B cell (primary cell): Measurements from ENCODE around the gene MAP2K7. TPM values are rescaled to one million over a fixed set of nuclear protein-coding genes. Genes with fewer than 3 reads are reported as not detected.

Experiments
- ATAC-seq: fragments of 200-7000 bp; cut with Tn5 transposase; one replicate; pipeline ENCODE4 v1.10.0; 2021; ENCODE audit warnings: low read depth, mild to moderate bottlenecking, moderate number of reproducible peaks, moderate library complexity
- CTCF ChIA-PET: fragments of 350-600 bp; sonication (Branson Sonifier 250); formaldehyde crosslinking; loops from one replicate; lab custom pipeline; 2021; ENCODE audit warnings: antibody characterized with exemption, inconsistent platforms; lab: Charles Lee
- POLR2A ChIA-PET: fragments of 350-600 bp; sonication (Branson Sonifier 250); formaldehyde crosslinking; loops from one replicate; lab custom pipeline; 2021; ENCODE audit warnings: antibody characterized with exemption; lab: Charles Lee
- DNase-seq: peaks from one replicate; pipeline ENCODE4 v3.0.0; 2013
- H2AFZ ChIP-seq: 2 replicates; pipeline ENCODE4 v1.6.1; 2012; ENCODE audit warnings: mild to moderate bottlenecking, low read depth, low read length; ENCODE audit not compliant: insufficient read depth, poor library complexity, severe bottlenecking
- H3K27ac ChIP-seq, 2 donors: 1 replicate in 1 of 2; 2 replicates in 1 of 2; pipeline ENCODE4 v1.5.1; 2012 to 2013; ENCODE audit warnings: low read length in 2 of 2, mild to moderate bottlenecking in 2 of 2, moderate library complexity in 1 of 2
- H3K27me3 ChIP-seq, 4 experiments: fragments of 200-600 bp in 1 of 4; sonication (generic) in 1 of 4; replicated peaks in 1 of 4; 1 replicate in 2 of 4; 2 replicates in 2 of 4; pipeline versions ENCODE4 v1.6.1 to v1.7.0; 2013 to 2016; ENCODE audit warnings: low read length in 3 of 4, mild to moderate bottlenecking in 2 of 4, mixed read lengths in 1 of 4, moderate library complexity in 1 of 4; ENCODE audit not compliant: insufficient read depth in 4 of 4, control insufficient read depth in 3 of 4; ENCODE audit errors: control extremely low read depth in 1 of 4
- H3K36me3 ChIP-seq, 2 experiments: replicated peaks in 1 of 2; 1 replicate in 1 of 2; 2 replicates in 1 of 2; pipeline versions ENCODE4 v1.6.1 to v1.7.1; 2013; ENCODE audit warnings: low read length in 1 of 2; ENCODE audit not compliant: insufficient read depth in 2 of 2, control insufficient read depth in 1 of 2; ENCODE audit errors: control extremely low read depth in 1 of 2, extremely low read depth in 1 of 2
- H3K4me1 ChIP-seq, 2 donors: fragments of 200-600 bp in 1 of 2; sonication (generic) in 1 of 2; 1 replicate in 1 of 2; 2 replicates in 1 of 2; pipeline versions ENCODE4 v1.5.1 to v1.6.1; 2013 to 2017; ENCODE audit warnings: low read length in 2 of 2; ENCODE audit not compliant: control insufficient read depth in 2 of 2, insufficient read depth in 2 of 2
- H3K4me2 ChIP-seq: replicated peaks from 2 replicates; pipeline ENCODE3; 2012; ENCODE audit warnings: mild to moderate bottlenecking, low read depth, low read length; ENCODE audit not compliant: poor library complexity, severe bottlenecking
- H3K4me3 ChIP-seq, 5 experiments: fragments of 200-600 bp in 1 of 5; sonication (generic) in 1 of 5; 1 replicate in 3 of 5; 2 replicates in 2 of 5; pipeline versions ENCODE4 v1.5.1 to v1.7.0; 2011 to 2016; ENCODE audit warnings: low read length in 4 of 5, mild to moderate bottlenecking in 4 of 5, low read depth in 2 of 5, control low read depth in 1 of 5, moderate library complexity in 1 of 5; ENCODE audit not compliant: insufficient read depth in 1 of 5; ENCODE audit errors: control extremely low read depth in 1 of 5, extremely low read depth in 1 of 5
- H3K79me2 ChIP-seq: fragments of 200-600 bp; sonication (generic); one replicate; pipeline ENCODE4 v1.6.0; 2016; ENCODE audit warnings: low read length; ENCODE audit not compliant: control insufficient read depth, insufficient read depth
- H3K9ac ChIP-seq: fragments of 200-600 bp; sonication (generic); 2 replicates; pipeline ENCODE4 v1.6.1; 2017; ENCODE audit warnings: mild to moderate bottlenecking, low read length, moderate library complexity
- H3K9me3 ChIP-seq, 3 donors: one replicate each; pipeline versions ENCODE4 v1.6.1 to v1.7.1; 2013; ENCODE audit warnings: low read length in 2 of 3; ENCODE audit not compliant: control insufficient read depth in 2 of 3, insufficient read depth in 1 of 3; ENCODE audit errors: control extremely low read depth in 1 of 3
- H4K20me1 ChIP-seq: 2 replicates; pipeline ENCODE4 v1.6.0; 2012; ENCODE audit warnings: mild to moderate bottlenecking, low read length; ENCODE audit not compliant: insufficient read depth, control insufficient read depth, poor library complexity, severe bottlenecking
- H3K27ac Mint-ChIP-seq: one replicate; pipeline ENCODE4 v1.8.0; 2021; ENCODE audit warnings: mixed read lengths
- H3K27me3 Mint-ChIP-seq: one replicate; pipeline ENCODE4 v1.8.0; 2021; ENCODE audit warnings: mixed read lengths
- H3K4me1 Mint-ChIP-seq: one replicate; pipeline ENCODE4 v1.8.0; 2021; ENCODE audit warnings: mixed read lengths
- H3K4me3 Mint-ChIP-seq: one replicate; pipeline ENCODE4 v1.8.0; 2021; ENCODE audit warnings: mixed read lengths
- H3K9me3 Mint-ChIP-seq: one replicate; pipeline ENCODE4 v1.8.0; 2022; ENCODE audit warnings: mixed read lengths; ENCODE audit not compliant: insufficient read depth
- EZH2 ChIP-seq: IDR thresholded peaks from 2 replicates; pipeline ENCODE4 v1.6.1; 2012; ENCODE audit warnings: borderline replicate concordance, low read depth, mild to moderate bottlenecking, moderate library complexity, low read length; ENCODE audit not compliant: insufficient read depth, poor library complexity, severe bottlenecking
- WGBS: methylation state at CpG from one replicate; pipeline ENCODE4 v1.1.5; 2013; ENCODE audit warnings: missing lambda C conversion rate; ENCODE audit not compliant: insufficient coverage; 5-methylcytosine and 5-hydroxymethylcytosine counted together
- intact Hi-C: fragments of 100-400 bp; cut with micrococcal nuclease; formaldehyde crosslinking; loops from one replicate; pipeline ENCODE4 v1.10.0; 2022
- polyA plus RNA-seq: library from polyadenylated mRNA; depleted of rRNA; stranded (reverse); fragments of >200 nt; gene quantifications from 2 replicates; pipeline ENCODE4 v1.2.3, GENCODE V29; 2012
- total RNA-seq, 2 donors: library from RNA; stranded (reverse); fragments of 120-200 nt in 1 of 2; gene quantifications; 1 replicate in 1 of 2; 2 replicates in 1 of 2; pipeline versions ENCODE4 v1.2.3 to v1.2.4, GENCODE V29; 2013 to 2022
- TF ChIP-seq, protein P1 (sequence below): fragments of 200-600 bp; IDR thresholded peaks from one replicate; pipeline ENCODE4 v1.8.0; 2022; ENCODE audit warnings: antibody characterized with exemption, mild to moderate bottlenecking

The MAP2K7 gene
- total and polyA plus RNA-seq, 2 donors (not counting 1 experiment from before 2014, with no cell fraction given), result 56.0 to 71.9 TPM

- Histone ChIP-seq H2AFZ (no peak overlapping the region), H3K4me2 (no peak overlapping the region), H3K9me3 (peaks cover 0 to 3% (median 0%) of the 10 kb centered on the region in 3 donors), H4K20me1 (no peaks in the 10 kb centered on the region), H3K27me3 (peaks cover 0 to 56% (median 8%) of the 10 kb centered on the region in 4 experiments), H3K4me1 (peaks cover 6 to 7% of the 10 kb centered on the region in 2 donors), H3K9ac (no peak overlapping the region), H3K27ac (no peak overlapping the region), H3K79me2 (no peaks in the 10 kb centered on the region), H3K4me3 (no peak overlapping the region), H3K36me3 (peaks cover 0 to 3% of the 10 kb centered on the region in 2 experiments)
- no peak for TF ChIP-seq EZH2
- TF ChIP-seq, protein P1, sequence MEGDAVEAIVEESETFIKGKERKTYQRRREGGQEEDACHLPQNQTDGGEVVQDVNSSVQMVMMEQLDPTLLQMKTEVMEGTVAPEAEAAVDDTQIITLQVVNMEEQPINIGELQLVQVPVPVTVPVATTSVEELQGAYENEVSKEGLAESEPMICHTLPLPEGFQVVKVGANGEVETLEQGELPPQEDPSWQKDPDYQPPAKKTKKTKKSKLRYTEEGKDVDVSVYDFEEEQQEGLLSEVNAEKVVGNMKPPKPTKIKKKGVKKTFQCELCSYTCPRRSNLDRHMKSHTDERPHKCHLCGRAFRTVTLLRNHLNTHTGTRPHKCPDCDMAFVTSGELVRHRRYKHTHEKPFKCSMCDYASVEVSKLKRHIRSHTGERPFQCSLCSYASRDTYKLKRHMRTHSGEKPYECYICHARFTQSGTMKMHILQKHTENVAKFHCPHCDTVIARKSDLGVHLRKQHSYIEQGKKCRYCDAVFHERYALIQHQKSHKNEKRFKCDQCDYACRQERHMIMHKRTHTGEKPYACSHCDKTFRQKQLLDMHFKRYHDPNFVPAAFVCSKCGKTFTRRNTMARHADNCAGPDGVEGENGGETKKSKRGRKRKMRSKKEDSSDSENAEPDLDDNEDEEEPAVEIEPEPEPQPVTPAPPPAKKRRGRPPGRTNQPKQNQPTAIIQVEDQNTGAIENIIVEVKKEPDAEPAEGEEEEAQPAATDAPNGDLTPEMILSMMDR, result no peak
- ATAC-seq (no peak), DNase-seq (no peak)
- H3K4me1 Mint-ChIP-seq, result peaks cover 8% of the 10 kb centered on the region
- H3K27me3 Mint-ChIP-seq, result peaks cover 7% of the 10 kb centered on the region
- no peaks in the 10 kb centered on the region for H3K9me3 Mint-ChIP-seq
- no peak overlapping the region for H3K4me3 Mint-ChIP-seq
- POLR2A ChIA-PET, result no interaction called here
- 92% methylated on average over 16 of the region's 26 CpGs for WGBS
- CTCF ChIA-PET, result interaction anchor here (0.7 kb wide), 1 partner anchor 173 kb away, joined by 4 read pairs; no protein-coding TSS in a partner anchor
- H3K27ac Mint-ChIP-seq, result no peak overlapping the region
- intact Hi-C loops, result no loop called here
Observed at GRCh38 chr19:7855426-7856108, 48.1 kb upstream of the MAP2K7 start.

DNA sequence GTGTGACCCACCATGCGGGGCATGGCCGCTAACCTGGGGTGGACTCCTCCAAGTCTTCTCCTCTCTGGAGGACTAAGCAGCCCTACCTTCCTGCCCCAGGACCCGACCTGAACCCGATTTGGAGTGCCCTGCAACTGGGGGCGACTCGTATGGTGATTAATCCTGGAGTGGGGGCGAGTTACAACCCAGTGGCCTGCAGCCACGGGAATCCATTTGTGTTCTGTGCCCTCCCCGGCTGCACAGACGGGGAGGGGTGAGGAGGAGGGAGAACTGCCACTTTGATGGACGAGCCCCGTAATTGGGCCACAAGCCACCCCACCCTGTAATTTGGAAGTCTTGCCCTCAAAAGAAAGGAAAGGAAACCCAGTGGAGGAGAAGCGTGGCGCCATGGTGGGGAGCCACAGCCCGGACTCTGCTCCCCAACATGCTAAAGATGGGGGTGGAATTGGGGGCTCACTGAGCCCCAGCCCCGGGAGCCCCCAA is 47.5 kb upstream of the MAP2K7 start:
- intact Hi-C loops, result no loop called here
- DNase-seq (no peak), ATAC-seq (no peak)
- Histone ChIP-seq H4K20me1 (no peaks in the 10 kb centered on the region), H3K9ac (no peak overlapping the region), H3K9me3 (peaks cover 0 to 5% (median 0%) of the 10 kb centered on the region in 3 donors), H3K27ac (no peak overlapping the region), H3K79me2 (no peaks in the 10 kb centered on the region), H3K4me2 (no peak overlapping the region), H3K4me1 (peaks cover 9 to 12% of the 10 kb centered on the region in 2 donors), H3K36me3 (peaks cover 0 to 3% of the 10 kb centered on the region in 2 experiments), H2AFZ (no peak overlapping the region), H3K27me3 (peaks cover 0 to 62% (median 14%) of the 10 kb centered on the region in 4 experiments), H3K4me3 (no peak overlapping the region)
- H3K9me3 Mint-ChIP-seq, result no peaks in the 10 kb centered on the region
- H3K4me3 Mint-ChIP-seq, result no peak overlapping the region
- WGBS, result 91% methylated on average over 12 of the region's 16 CpGs
- TF ChIP-seq, protein P1, result no peak
- TF ChIP-seq EZH2, result no peak
- H3K27me3 Mint-ChIP-seq, result peaks cover 13% of the 10 kb centered on the region
- CTCF ChIA-PET, result no interaction called here
- H3K27ac Mint-ChIP-seq, result no peak overlapping the region
- H3K4me1 Mint-ChIP-seq, result peaks cover 8% of the 10 kb centered on the region
- POLR2A ChIA-PET, result no interaction called here
